Measurements from ENCODE around the gene FAAP20.

DNA sequence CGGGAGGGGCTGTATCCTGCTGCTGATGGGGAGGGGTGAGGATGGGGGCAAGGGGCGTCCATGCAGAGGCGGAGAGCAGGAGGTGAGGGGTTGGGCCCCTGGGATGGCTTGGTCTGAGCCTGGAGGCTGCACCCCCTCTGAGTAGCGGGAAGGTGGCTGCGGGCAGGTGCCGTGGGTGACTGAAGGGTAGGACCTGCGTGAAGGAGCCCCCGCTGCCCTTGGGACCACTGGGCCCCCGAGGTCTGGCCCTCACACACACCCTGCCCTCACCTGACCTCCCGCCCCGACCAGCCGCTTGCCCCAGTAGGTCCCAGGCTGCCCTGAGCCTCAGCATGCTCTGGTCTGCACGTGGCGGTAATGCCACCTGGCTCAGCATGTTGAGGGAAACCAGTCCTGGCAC lies 20.8 kb upstream of the FAAP20 start:
- TF ChIP-seq ESRRA (IDR thresholded peaks at IDR 0.05; ENCODE audit: borderline replicate concordance, low read length) (no peak), CHD2 (IDR thresholded peaks at IDR 0.05; ENCODE audit: low read length, partially characterized antibody) (no peak), HOXB13 (CRISPR knock-in tag; IDR thresholded peaks at IDR 0.05; ENCODE audit: low read depth) (no peak)
- TF ChIP-seq, protein P1, sequence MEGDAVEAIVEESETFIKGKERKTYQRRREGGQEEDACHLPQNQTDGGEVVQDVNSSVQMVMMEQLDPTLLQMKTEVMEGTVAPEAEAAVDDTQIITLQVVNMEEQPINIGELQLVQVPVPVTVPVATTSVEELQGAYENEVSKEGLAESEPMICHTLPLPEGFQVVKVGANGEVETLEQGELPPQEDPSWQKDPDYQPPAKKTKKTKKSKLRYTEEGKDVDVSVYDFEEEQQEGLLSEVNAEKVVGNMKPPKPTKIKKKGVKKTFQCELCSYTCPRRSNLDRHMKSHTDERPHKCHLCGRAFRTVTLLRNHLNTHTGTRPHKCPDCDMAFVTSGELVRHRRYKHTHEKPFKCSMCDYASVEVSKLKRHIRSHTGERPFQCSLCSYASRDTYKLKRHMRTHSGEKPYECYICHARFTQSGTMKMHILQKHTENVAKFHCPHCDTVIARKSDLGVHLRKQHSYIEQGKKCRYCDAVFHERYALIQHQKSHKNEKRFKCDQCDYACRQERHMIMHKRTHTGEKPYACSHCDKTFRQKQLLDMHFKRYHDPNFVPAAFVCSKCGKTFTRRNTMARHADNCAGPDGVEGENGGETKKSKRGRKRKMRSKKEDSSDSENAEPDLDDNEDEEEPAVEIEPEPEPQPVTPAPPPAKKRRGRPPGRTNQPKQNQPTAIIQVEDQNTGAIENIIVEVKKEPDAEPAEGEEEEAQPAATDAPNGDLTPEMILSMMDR (IDR thresholded peaks at IDR 0.05) = no peak
- TF ChIP-seq, protein P2, sequence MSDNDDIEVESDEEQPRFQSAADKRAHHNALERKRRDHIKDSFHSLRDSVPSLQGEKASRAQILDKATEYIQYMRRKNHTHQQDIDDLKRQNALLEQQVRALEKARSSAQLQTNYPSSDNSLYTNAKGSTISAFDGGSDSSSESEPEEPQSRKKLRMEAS (IDR thresholded peaks at IDR 0.05) = no peak
- TF ChIP-seq, protein P3, sequence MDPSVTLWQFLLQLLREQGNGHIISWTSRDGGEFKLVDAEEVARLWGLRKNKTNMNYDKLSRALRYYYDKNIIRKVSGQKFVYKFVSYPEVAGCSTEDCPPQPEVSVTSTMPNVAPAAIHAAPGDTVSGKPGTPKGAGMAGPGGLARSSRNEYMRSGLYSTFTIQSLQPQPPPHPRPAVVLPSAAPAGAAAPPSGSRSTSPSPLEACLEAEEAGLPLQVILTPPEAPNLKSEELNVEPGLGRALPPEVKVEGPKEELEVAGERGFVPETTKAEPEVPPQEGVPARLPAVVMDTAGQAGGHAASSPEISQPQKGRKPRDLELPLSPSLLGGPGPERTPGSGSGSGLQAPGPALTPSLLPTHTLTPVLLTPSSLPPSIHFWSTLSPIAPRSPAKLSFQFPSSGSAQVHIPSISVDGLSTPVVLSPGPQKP (IDR thresholded peaks at IDR 0.05; ENCODE audit: low read depth, low read length) = no peak
